Spleen (tissue), 7 donors: ENCODE measurements around the gene ATP6V1B1.

Experiments used
- POLR2A ChIP-seq, 3 donors: fragments of 450-650 bp; IDR thresholded peaks; one replicate each; pipeline ENCODE4 v1.5.1; 2017; ENCODE audit warnings: antibody characterized with exemption in 3 of 3, mild to moderate bottlenecking in 1 of 3
- POLR2AphosphoS5 ChIP-seq, 3 donors: sonication (generic); formaldehyde crosslinking; IDR thresholded peaks; one replicate each; pipeline ENCODE4 v1.5.1; 2017; ENCODE audit warnings: antibody characterized with exemption in 3 of 3
- TF ChIP-seq, protein P1 (sequence below), 11 experiments: fragments of 200-600 bp in 7 of 11; fragments of 450-650 bp in 4 of 11; sonication (generic) in 4 of 11; IDR thresholded peaks in 8 of 11; conservative IDR thresholded peaks in 3 of 11; 1 replicate in 7 of 11; 2 replicates in 4 of 11; pipeline versions ENCODE4 v1.4.0 to v1.8.0; 2016 to 2021; ENCODE audit warnings: antibody characterized with exemption in 11 of 11, inconsistent platforms in 4 of 11, mild to moderate bottlenecking in 1 of 11
- donor health status: DM: no; HTN: no; CAD: no; lungs with moderate emphysema.
- donor health status: DM: no; HTN: no; CAD: no.
- donor health status: DM: no; HTN: no; CAD: no.

DNA sequence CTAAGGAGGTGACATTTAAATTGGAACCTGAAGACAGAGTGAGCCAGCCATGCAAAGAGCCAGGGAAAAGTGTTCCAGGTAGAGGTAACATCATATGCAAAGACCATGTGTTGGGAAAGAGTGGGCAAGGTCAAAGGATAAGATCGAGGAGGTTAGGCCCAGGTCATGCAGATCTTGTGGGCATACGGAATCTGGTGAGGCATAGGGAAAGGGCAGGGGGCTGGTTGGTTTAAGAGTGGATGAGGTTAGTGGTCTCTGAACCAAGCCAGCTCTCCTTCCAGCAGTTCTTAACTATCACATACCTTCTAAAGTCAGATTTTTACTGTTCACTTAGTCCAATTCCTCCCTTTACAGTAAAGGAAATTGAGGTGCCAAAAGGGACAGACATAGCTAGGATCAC lies 45.7 kb downstream of the ATP6V1B1 start:
- TF ChIP-seq POLR2AphosphoS5 (IDR thresholded peaks at IDR 0.05) (no peak), POLR2A (IDR thresholded peaks at IDR 0.05) (no peak)
- TF ChIP-seq, protein P1, sequence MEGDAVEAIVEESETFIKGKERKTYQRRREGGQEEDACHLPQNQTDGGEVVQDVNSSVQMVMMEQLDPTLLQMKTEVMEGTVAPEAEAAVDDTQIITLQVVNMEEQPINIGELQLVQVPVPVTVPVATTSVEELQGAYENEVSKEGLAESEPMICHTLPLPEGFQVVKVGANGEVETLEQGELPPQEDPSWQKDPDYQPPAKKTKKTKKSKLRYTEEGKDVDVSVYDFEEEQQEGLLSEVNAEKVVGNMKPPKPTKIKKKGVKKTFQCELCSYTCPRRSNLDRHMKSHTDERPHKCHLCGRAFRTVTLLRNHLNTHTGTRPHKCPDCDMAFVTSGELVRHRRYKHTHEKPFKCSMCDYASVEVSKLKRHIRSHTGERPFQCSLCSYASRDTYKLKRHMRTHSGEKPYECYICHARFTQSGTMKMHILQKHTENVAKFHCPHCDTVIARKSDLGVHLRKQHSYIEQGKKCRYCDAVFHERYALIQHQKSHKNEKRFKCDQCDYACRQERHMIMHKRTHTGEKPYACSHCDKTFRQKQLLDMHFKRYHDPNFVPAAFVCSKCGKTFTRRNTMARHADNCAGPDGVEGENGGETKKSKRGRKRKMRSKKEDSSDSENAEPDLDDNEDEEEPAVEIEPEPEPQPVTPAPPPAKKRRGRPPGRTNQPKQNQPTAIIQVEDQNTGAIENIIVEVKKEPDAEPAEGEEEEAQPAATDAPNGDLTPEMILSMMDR (IDR thresholded peaks at IDR 0.05 in 8 of 11, conservative IDR thresholded peaks at IDR 0.05 in 3 of 11): no peak
